ENCODE results near the gene DGKI. TPM values are rescaled to one million over a fixed set of nuclear protein-coding genes. Genes with fewer than 3 reads are reported as not detected.

DGKI gene
- total RNA-seq, 4 donors from 2014 or later, result 0.16 to 4.4 (median 2.1) TPM

DNA sequence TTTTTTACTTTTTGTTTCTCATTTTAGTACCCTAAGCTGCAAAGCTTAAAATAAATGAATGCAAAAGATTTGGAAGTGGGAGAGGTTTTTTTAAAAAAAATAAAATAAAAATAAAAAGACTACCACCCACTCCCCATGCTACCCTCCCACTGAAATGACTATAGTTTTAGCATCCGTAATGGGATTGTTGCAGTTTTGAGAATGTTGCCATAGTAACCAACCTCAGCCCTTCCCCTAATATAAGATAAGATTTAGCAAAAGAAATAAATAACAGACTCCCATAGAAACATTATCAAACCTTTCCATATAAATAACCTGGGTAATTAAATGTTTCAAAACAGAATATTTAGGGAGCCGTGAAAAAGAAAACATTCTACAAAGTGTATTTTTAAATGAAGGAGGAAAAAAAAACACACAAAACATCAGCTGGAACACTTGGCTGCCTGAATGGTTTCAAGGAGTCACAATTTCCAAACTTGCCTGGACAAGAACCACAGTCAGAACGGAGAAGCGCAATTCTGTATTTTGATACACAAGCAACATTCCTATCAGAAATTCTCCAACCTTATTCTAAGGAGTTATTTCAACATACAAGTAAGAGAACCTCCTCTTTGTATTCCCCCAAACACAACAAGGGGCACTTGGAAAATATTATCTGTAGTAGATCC, 57.4 kb downstream of the DGKI start:
- ATAC-seq (ENCODE audit: low FRiP score), result no peak
- no peak for TF ChIP-seq CTCF (IDR thresholded peaks at IDR 0.05)
- no peak for DNase-seq (ENCODE audit: low spot score)

- ATAC-seq (ENCODE audit: low FRiP score) (no peak), DNase-seq (ENCODE audit: low spot score) (no peak)
- TF ChIP-seq CTCF (IDR thresholded peaks at IDR 0.05), result no peak
Measured at GRCh38 chr7:137787301-137787976, 59.3 kb downstream of the DGKI start.

DNA sequence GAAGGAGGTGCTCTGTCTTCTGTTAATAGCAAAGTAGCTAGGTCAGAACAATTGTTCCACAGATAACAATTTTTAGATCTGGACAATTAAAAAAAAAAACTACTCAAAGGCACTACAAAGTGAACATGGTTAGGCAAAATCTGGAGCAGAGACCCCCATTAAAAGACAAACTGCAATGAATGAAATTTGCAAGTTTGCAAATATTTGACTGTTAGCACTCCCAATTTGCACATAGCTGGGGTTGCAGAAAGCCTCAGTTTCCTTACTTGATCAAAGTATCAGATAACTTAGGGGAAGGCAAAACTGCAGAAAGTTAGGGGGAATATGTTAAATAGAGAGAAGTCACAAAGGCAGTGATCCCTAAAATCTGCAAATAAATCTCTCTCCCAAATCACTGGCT, 68.3 kb downstream of the DGKI start:
- no peak for TF ChIP-seq CTCF (IDR thresholded peaks at IDR 0.05)
- DNase-seq (ENCODE audit: low spot score), result no peak
- no peak for ATAC-seq (ENCODE audit: low FRiP score)

GRCh38 chr7:137774793-137775201, 72.0 kb downstream of the DGKI start:
- TF ChIP-seq CTCF (IDR thresholded peaks at IDR 0.05), result no peak
- no peak for DNase-seq (ENCODE audit: low spot score)
- ATAC-seq (ENCODE audit: low FRiP score), result no peak

GRCh38 chr7:137772748-137773147, 74.0 kb downstream of the DGKI start:
- DNase-seq (ENCODE audit: low spot score), result no peak
- no peak for TF ChIP-seq CTCF (IDR thresholded peaks at IDR 0.05)
- ATAC-seq (ENCODE audit: low FRiP score), result peak; percentile 19

- DNase-seq (ENCODE audit: low spot score) (no peak), ATAC-seq (ENCODE audit: low FRiP score) (no peak)
- no peak for TF ChIP-seq CTCF (IDR thresholded peaks at IDR 0.05)
Measured at GRCh38 chr7:137772316-137772715, 74.5 kb downstream of the DGKI start.

DNA sequence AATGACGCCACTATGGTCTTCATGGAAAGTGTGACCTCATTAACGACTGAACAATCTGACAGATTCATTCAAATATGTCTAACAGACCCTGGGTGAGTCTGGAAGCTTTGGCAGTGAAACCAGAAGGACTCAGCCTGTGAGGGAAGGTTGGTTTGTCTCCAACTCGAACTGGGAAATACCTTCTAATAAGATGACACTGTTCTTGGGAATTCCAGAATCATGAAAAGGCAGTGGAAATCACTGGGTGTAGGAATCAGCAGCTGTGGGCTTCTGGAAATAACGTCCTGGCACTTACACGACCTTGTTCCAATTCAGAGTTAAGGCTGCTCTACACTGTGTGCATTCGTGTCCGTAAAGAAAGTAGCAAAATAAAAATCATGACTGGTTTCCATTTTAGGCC, 75.1 kb downstream of the DGKI start:
- no peak for DNase-seq (ENCODE audit: low spot score)
- ATAC-seq (ENCODE audit: low FRiP score), result no peak
- TF ChIP-seq CTCF (IDR thresholded peaks at IDR 0.05), result no peak
